NB4 (cell line): ENCODE results near the gene ZNF782.

ENCODE experiments used
- MAX ChIP-seq: IDR thresholded peaks from 2 replicates; pipeline ENCODE4 v1.6.1; 2011; ENCODE audit warnings: low read depth, low read length
- MYC ChIP-seq: IDR thresholded peaks from 2 replicates; pipeline ENCODE4 v1.6.1; 2011; ENCODE audit warnings: low read depth, low read length
- POLR2A ChIP-seq: IDR thresholded peaks from 2 replicates; pipeline ENCODE4 v1.6.1; 2011; ENCODE audit warnings: mild to moderate bottlenecking; ENCODE audit not compliant: insufficient read length; ENCODE audit errors: extremely low read depth
- TF ChIP-seq, protein P1 (sequence below): IDR thresholded peaks from one replicate; pipeline ENCODE4 v1.5.1; 2012; ENCODE audit warnings: low read depth, low read length

DNA sequence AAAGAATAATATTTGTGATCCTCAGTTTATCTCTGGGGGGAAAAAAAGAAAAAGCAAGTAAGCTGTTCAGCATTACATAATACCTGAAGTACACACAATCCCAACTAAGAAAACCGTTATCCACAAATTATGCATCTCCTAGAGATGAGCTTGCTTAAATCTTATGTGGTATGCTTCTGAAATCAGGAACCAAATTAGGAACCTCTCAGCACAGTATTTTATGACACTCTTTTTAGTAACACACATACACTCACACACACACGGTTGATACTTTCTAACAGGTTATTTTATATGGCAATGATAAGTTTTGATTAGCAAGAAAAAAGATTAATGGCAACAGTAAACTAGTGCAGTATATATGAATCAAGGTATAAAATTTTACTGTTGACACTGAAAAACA, 75.2 kb downstream of the ZNF782 start:
- TF ChIP-seq MAX, result no peak
- TF ChIP-seq, protein P1, sequence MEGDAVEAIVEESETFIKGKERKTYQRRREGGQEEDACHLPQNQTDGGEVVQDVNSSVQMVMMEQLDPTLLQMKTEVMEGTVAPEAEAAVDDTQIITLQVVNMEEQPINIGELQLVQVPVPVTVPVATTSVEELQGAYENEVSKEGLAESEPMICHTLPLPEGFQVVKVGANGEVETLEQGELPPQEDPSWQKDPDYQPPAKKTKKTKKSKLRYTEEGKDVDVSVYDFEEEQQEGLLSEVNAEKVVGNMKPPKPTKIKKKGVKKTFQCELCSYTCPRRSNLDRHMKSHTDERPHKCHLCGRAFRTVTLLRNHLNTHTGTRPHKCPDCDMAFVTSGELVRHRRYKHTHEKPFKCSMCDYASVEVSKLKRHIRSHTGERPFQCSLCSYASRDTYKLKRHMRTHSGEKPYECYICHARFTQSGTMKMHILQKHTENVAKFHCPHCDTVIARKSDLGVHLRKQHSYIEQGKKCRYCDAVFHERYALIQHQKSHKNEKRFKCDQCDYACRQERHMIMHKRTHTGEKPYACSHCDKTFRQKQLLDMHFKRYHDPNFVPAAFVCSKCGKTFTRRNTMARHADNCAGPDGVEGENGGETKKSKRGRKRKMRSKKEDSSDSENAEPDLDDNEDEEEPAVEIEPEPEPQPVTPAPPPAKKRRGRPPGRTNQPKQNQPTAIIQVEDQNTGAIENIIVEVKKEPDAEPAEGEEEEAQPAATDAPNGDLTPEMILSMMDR, result no peak
- no peak for TF ChIP-seq POLR2A
- TF ChIP-seq MYC, result no peak
